UCSD-AML1 (cell line): ENCODE results near the gene ZNF174.

Experiments
- DNase-seq: peaks from one replicate; lab custom pipeline; 2025; ENCODE audit not compliant: unreplicated experiment; lab: John Stamatoyannopoulos, UW

Gene ZNF174

GRCh38 chr16:3400779-3401688 lies at the start of gene ZNF174, which contains the start of gene ZSCAN32:
ZNF174 (plus strand) TSS chr16:3401215; CDS start chr16:3402005, 790 bp downstream.
ZSCAN32 (minus strand) TSS chr16:3401004; CDS start chr16:3397557, 3,447 bp downstream.
- peak; percentile 99 for DNase-seq

- DNase-seq = no peak
These were observed 45.4 kb upstream of the ZNF174 start, which contains the start of gene OR2C1 for GRCh38 chr16:3355589-3355988. OR2C1 (plus strand) TSS chr16:3355889; CDS start chr16:3355941, 52 bp downstream.

GRCh38 chr16:3356118-3356517 lies 44.9 kb upstream of the ZNF174 start:
- no peak for DNase-seq

- no peak for DNase-seq
These were observed 42.1 kb upstream of the ZNF174 start for GRCh38 chr16:3358871-3359270.

GRCh38 chr16:3362931-3363330 lies 38.1 kb upstream of the ZNF174 start:
- no peak for DNase-seq

- DNase-seq = no peak
These were observed 37.2 kb upstream of the ZNF174 start for GRCh38 chr16:3363793-3364192.

- DNase-seq = no peak
These were observed 36.1 kb upstream of the ZNF174 start for GRCh38 chr16:3364774-3365427.

GRCh38 chr16:3369073-3369472 lies 31.9 kb upstream of the ZNF174 start:
- DNase-seq = no peak

GRCh38 chr16:3375680-3376079 lies 25.3 kb upstream of the ZNF174 start:
- no peak for DNase-seq

- DNase-seq = no peak
These were observed 23.1 kb upstream of the ZNF174 start for GRCh38 chr16:3377917-3378316.

- DNase-seq = no peak
These were observed 18.0 kb upstream of the ZNF174 start for GRCh38 chr16:3383045-3383448.

- no peak for DNase-seq
These were observed 12.7 kb upstream of the ZNF174 start for GRCh38 chr16:3388325-3388724.

GRCh38 chr16:3389663-3390338 lies 11.2 kb upstream of the ZNF174 start:
- no peak for DNase-seq

- no peak for DNase-seq
These were observed 603 bp upstream of the ZNF174 start for GRCh38 chr16:3400446-3400778.

GRCh38 chr16:3401719-3402397 lies 843 bp downstream of the ZNF174 start:
- no peak for DNase-seq

GRCh38 chr16:3408561-3409197 lies 7.7 kb downstream of the ZNF174 start:
- no peak for DNase-seq

- no peak for DNase-seq
These were observed 12.8 kb downstream of the ZNF174 start for GRCh38 chr16:3413730-3414379.

GRCh38 chr16:3431779-3432219 lies 30.8 kb downstream of the ZNF174 start:
- DNase-seq = peak; percentile 93

GRCh38 chr16:3434373-3434772 lies 33.4 kb downstream of the ZNF174 start:
- no peak for DNase-seq

GRCh38 chr16:3439637-3440036 lies 38.6 kb downstream of the ZNF174 start:
- no peak for DNase-seq
